SH-SY5Y (cell line): ENCODE data around the gene TECR.

Experiments used
- GATA2 ChIP-seq: IDR thresholded peaks from 2 replicates; pipeline ENCODE4 v1.6.1; 2011; ENCODE audit warnings: mild to moderate bottlenecking, low read depth, low read length
- GATA3 ChIP-seq: IDR thresholded peaks from 2 replicates; pipeline ENCODE4 v1.6.1; 2011; ENCODE audit warnings: low read depth, mild to moderate bottlenecking, low read length, moderate library complexity

Gene TECR

GRCh38 chr19:14560776-14561108, 31.3 kb downstream of the TECR start:
- TF ChIP-seq GATA2 = no peak
- no peak for TF ChIP-seq GATA3

GRCh38 chr19:14561249-14561648, 31.9 kb downstream of the TECR start:
- no peak for TF ChIP-seq GATA3
- TF ChIP-seq GATA2 = no peak

GRCh38 chr19:14561847-14562351, 32.5 kb downstream of the TECR start:
- no peak for TF ChIP-seq GATA2
- no peak for TF ChIP-seq GATA3

GRCh38 chr19:14562660-14563589, 33.5 kb downstream of the TECR start:
- TF ChIP-seq GATA2 (no peak), GATA3 (no peak)

GRCh38 chr19:14563590-14563926, 34.2 kb downstream of the TECR start:
- no peak for TF ChIP-seq GATA2
- TF ChIP-seq GATA3 = no peak

GRCh38 chr19:14563989-14564651, 34.7 kb downstream of the TECR start:
- no peak for TF ChIP-seq GATA2
- no peak for TF ChIP-seq GATA3

- TF ChIP-seq GATA3 (no peak), GATA2 (no peak)
Measured at GRCh38 chr19:14565298-14565679, 35.9 kb downstream of the TECR start.

GRCh38 chr19:14565765-14566711, 36.6 kb downstream of the TECR start:
- TF ChIP-seq GATA2 = no peak
- TF ChIP-seq GATA3 = no peak

- no peak for TF ChIP-seq GATA3
- TF ChIP-seq GATA2 = no peak
Measured at GRCh38 chr19:14566712-14567077, 37.3 kb downstream of the TECR start.

- no peak for TF ChIP-seq GATA2
- TF ChIP-seq GATA3 = no peak
Measured at GRCh38 chr19:14567079-14567478, 37.7 kb downstream of the TECR start.

- TF ChIP-seq GATA3 (no peak), GATA2 (no peak)
Measured at GRCh38 chr19:14570864-14571527, 41.6 kb downstream of the TECR start.

- TF ChIP-seq GATA3 = no peak
- no peak for TF ChIP-seq GATA2
Measured at GRCh38 chr19:14571695-14572490, 42.5 kb downstream of the TECR start, which contains the start of gene NDUFB7. Gene NDUFB7, minus strand, starts transcription at chr19:14572066. Its CDS starts 66 bp downstream, at chr19:14572000.

GRCh38 chr19:14575428-14575980, 46.1 kb downstream of the TECR start:
- TF ChIP-seq GATA2 (no peak), GATA3 (no peak)
